Trophoblast cell (in vitro differentiated cells and primary cell): ENCODE measurements around the gene CXCL12.

Experiments used
- DNase-seq, 2 donors: peaks; one replicate each; pipeline ENCODE4 v3.0.0-alpha.2; 2016
- H2AFZ ChIP-seq: 2 replicates; pipeline ENCODE4 v1.6.1; 2013; ENCODE audit warnings: low read length, moderate library complexity, mild to moderate bottlenecking; ENCODE audit not compliant: insufficient read depth, poor library complexity
- H2AK5ac ChIP-seq: 2 replicates; pipeline ENCODE4 v1.6.1; 2013; ENCODE audit warnings: mild to moderate bottlenecking, low read length
- H2BK120ac ChIP-seq: 2 replicates; pipeline ENCODE4 v1.6.1; 2013; ENCODE audit warnings: low read length, mild to moderate bottlenecking, moderate library complexity; ENCODE audit not compliant: insufficient read depth, poor library complexity
- H2BK12ac ChIP-seq: 2 replicates; pipeline ENCODE4 v1.6.1; 2013; ENCODE audit warnings: mild to moderate bottlenecking, low read length, moderate library complexity
- H2BK5ac ChIP-seq: 2 replicates; pipeline ENCODE4 v1.6.1; 2013; ENCODE audit warnings: low read length, low read depth, moderate library complexity, mild to moderate bottlenecking; ENCODE audit not compliant: poor library complexity
- H3K14ac ChIP-seq: 2 replicates; pipeline ENCODE4 v1.6.1; 2013; ENCODE audit warnings: mild to moderate bottlenecking, low read length
- H3K18ac ChIP-seq: 2 replicates; pipeline ENCODE4 v1.6.1; 2013; ENCODE audit warnings: mild to moderate bottlenecking, low read length
- H3K23ac ChIP-seq: 2 replicates; pipeline ENCODE4 v1.6.1; 2013; ENCODE audit warnings: low read length
- H3K27ac ChIP-seq: 2 replicates; pipeline ENCODE4 v1.5.1; 2013; ENCODE audit warnings: low read depth, mild to moderate bottlenecking, inconsistent platforms, low read length, moderate library complexity
- H3K27me3 ChIP-seq: 2 replicates; pipeline ENCODE4 v1.6.1; 2013; ENCODE audit warnings: inconsistent platforms, mild to moderate bottlenecking, low read length, moderate library complexity; ENCODE audit not compliant: insufficient read depth
- H3K36me3 ChIP-seq, 2 experiments: 1 replicate in 1 of 2; 2 replicates in 1 of 2; pipeline ENCODE4 v1.6.1; 2013; ENCODE audit warnings: low read length in 2 of 2, mild to moderate bottlenecking in 2 of 2, moderate library complexity in 1 of 2; ENCODE audit not compliant: insufficient read depth in 2 of 2, control insufficient read depth in 1 of 2
- H3K4ac ChIP-seq: 2 replicates; pipeline ENCODE4 v1.6.1; 2013; ENCODE audit warnings: low read depth, mild to moderate bottlenecking, low read length, moderate library complexity
- H3K4me1 ChIP-seq, 2 experiments: 1 replicate in 1 of 2; 2 replicates in 1 of 2; pipeline ENCODE4 v1.6.1; 2013; ENCODE audit warnings: low read length in 2 of 2, mild to moderate bottlenecking in 2 of 2, moderate library complexity in 1 of 2; ENCODE audit not compliant: insufficient read depth in 2 of 2, control insufficient read depth in 1 of 2
- H3K4me2 ChIP-seq: 2 replicates; pipeline ENCODE4 v1.6.1; 2013; ENCODE audit warnings: inconsistent platforms, mild to moderate bottlenecking, low read length, moderate library complexity
- H3K4me3 ChIP-seq: 2 replicates; pipeline ENCODE4 v1.5.1; 2013; ENCODE audit warnings: mild to moderate bottlenecking, low read depth, low read length, inconsistent platforms
- H3K79me1 ChIP-seq: one replicate; pipeline ENCODE4 v1.6.1; 2013; ENCODE audit warnings: low read length
- H3K79me2 ChIP-seq: 2 replicates; pipeline ENCODE4 v1.6.1; 2013; ENCODE audit warnings: low read length, mild to moderate bottlenecking; ENCODE audit not compliant: control insufficient read depth, insufficient read depth, poor library complexity
- H3K9ac ChIP-seq: 2 replicates; pipeline ENCODE4 v1.6.1; 2013; ENCODE audit warnings: mild to moderate bottlenecking, low read length
- H3K9me3 ChIP-seq: 2 replicates; pipeline ENCODE4 v1.6.1; 2013; ENCODE audit warnings: low read depth, mild to moderate bottlenecking, control low read depth, inconsistent platforms, low read length; ENCODE audit not compliant: insufficient read depth
- H4K12ac ChIP-seq: 2 replicates; pipeline ENCODE4 v1.6.1; 2013; ENCODE audit warnings: low read depth, mild to moderate bottlenecking, low read length, moderate library complexity
- H4K8ac ChIP-seq: 2 replicates; pipeline ENCODE4 v1.6.1; 2013; ENCODE audit warnings: low read depth, mild to moderate bottlenecking, low read length, moderate library complexity
- H4K91ac ChIP-seq: one replicate; pipeline ENCODE4 v1.6.1; 2013; ENCODE audit warnings: low read depth, mild to moderate bottlenecking, low read length, moderate library complexity
- WGBS: extraction: QIAGEN DNeasy Blood & Tissue Kit; methylation state at CpG from one replicate; pipeline ENCODE4 v1.1.7; 2013; ENCODE audit warnings: missing lambda C conversion rate; ENCODE audit not compliant: insufficient read length, insufficient coverage; ENCODE audit errors: extremely low coverage; 5-methylcytosine and 5-hydroxymethylcytosine counted together

The CXCL12 gene

DNA sequence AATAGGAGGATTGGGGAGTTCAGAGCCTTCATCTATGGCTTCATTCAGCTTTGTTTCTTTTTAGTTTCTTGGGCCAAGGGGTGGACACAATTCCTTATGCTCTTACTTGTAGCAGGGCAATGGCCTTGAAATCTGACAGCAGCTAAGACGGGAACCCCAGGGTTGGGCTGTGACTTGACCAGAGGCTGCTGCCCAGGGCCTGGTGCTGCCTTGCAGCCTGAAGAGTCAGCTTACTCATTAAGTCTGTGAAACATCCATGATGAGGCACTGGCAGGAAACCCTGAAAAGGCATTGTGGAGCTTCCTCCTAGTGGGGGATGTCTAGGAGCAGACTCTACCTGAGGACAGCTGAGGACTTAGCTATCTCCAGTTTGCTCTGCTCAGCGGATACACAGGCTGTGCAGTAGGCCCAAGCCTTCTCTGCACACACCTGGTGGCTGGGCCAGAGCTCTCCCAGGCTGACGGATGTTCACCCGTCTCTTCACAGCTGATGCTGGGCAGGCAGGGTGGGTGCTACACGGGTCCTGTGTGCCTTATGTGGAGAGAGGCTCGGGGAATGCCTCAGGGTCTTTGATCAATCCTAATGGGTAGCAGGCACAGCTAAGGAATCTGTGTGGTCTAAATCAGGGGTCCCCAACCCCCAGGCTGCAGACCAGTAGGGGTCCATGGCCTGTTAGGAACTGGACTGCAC lies 17.8 kb downstream of the CXCL12 start:
- Histone ChIP-seq H3K9me3 (no peaks in the 10 kb centered on the region), H3K23ac (no peak overlapping the region), H2BK5ac (no peak overlapping the region), H2BK12ac (no peak overlapping the region), H2AK5ac (no peak overlapping the region), H3K14ac (no peak overlapping the region), H2AFZ (no peak overlapping the region), H3K18ac (no peak overlapping the region), H3K4me2 (no peak overlapping the region), H3K27me3 (no peaks in the 10 kb centered on the region), H3K36me3 (no peaks in the 10 kb centered on the region), H3K4me3 (no peak overlapping the region), H3K4me1 (no peaks in the 10 kb centered on the region), H4K91ac (no peak overlapping the region), H3K79me1 (no peaks in the 10 kb centered on the region), H4K8ac (no peak overlapping the region), H3K79me2 (no peaks in the 10 kb centered on the region), H2BK120ac (no peak overlapping the region), H3K27ac (no peak overlapping the region), H4K12ac (no peak overlapping the region), H3K4ac (no peak overlapping the region), H3K9ac (no peak overlapping the region)
- WGBS, result no CpG with 5 or more reads among the region's 6 CpGs
- no peak for DNase-seq

DNA sequence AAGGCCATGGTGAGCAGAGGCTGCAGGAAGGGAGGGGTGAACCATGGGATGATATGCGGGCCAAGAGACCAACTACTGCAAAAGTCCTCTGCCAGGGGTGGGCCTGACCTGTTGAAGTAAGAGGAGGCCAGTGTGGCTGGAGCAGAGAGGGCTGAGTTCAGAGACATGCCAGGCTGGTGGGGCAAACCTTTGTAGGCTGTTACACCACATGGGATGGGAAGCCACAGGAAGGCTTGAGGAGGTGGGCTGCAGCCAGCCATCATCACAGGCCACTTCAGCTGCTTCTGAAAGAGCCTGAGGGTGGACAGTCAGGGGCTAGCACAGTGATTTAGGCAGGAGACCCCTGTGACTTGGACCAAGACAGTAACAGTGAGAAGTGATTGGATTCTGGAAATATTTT lies 20.3 kb downstream of the CXCL12 start:
- Histone ChIP-seq H3K27me3 (no peaks in the 10 kb centered on the region), H3K9ac (no peak overlapping the region), H3K4me2 (no peak overlapping the region), H4K91ac (no peak overlapping the region), H3K4me1 (no peaks in the 10 kb centered on the region), H3K14ac (no peak overlapping the region), H3K79me2 (no peaks in the 10 kb centered on the region), H3K4me3 (no peak overlapping the region), H3K27ac (no peak overlapping the region), H2BK12ac (no peak overlapping the region), H3K23ac (no peak overlapping the region), H3K9me3 (no peaks in the 10 kb centered on the region), H2AK5ac (no peak overlapping the region), H3K79me1 (no peaks in the 10 kb centered on the region), H4K12ac (no peak overlapping the region), H2BK5ac (no peak overlapping the region), H2AFZ (no peak overlapping the region), H3K4ac (no peak overlapping the region), H3K18ac (no peak overlapping the region), H2BK120ac (no peak overlapping the region), H3K36me3 (no peaks in the 10 kb centered on the region), H4K8ac (no peak overlapping the region)
- no peak for DNase-seq
- WGBS, result no CpG with 5 or more reads among the region's 1 CpG

DNA sequence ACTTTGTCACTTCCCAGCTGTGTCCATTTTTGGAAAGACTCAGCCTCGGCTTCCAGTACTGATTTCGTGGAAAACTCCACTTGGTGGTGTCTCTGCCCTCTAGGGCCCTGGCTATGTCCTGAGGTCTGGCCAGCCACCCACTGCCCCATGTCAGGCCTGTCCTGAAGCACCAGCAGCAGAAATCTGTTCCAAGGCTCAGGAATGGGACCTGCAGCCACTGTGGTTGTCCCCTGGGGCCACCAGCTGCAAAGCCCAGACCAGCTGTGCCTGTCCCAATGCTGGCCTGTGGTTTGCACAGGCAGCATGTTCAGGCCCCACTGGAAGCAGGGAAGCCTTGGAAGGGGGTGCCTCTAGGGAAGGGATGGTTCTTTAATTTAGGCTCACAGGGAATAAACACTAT lies 21.2 kb downstream of the CXCL12 start:
- no peak overlapping the region for H3K4me3 ChIP-seq

DNA sequence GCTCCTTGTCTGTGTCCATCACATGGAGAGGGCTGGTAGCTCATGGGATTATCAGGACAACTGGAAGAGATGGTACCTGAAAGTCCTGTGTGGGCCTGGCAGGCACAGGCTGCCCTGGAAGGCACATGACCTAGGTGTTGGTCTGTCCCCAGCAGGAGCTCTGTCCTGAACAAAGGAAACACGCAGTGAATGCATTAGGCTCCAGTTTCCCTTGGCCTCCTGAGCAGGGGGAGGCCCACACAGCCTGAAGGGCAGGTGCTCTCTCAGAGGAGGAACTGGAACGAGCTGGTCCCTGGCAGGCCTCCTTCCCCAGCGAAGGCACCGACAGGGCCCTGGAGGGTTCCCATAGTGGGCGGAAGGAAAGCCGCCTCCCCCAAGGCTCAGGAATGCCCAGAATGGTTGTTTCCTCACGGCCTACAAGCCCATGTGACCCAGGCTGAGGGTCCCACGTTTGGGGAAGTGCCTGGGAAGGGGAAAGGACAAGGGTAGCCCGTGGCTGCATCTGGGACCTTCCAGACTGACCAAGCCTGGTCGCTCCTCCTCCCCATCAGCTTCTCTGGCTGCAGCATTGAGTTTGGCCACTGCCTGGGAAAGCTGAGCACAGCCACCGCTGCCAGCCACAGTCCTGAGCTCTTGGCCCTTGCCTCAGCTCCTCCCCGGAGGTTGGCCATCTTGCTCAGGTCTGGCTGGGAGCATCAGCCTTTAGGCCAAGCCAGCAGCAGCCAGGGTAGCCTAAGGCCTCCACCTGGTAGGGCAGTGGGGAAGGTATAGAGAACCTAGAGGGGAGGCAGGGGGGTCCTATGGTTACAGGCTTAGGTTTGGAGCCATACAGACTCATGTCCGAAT lies 21.8 kb downstream of the CXCL12 start:
- Histone ChIP-seq H3K23ac (no peak overlapping the region), H4K8ac (no peak overlapping the region), H3K4me2 (no peak overlapping the region), H3K14ac (no peak overlapping the region), H3K79me2 (no peaks in the 10 kb centered on the region), H3K9me3 (no peaks in the 10 kb centered on the region), H4K12ac (no peak overlapping the region), H2BK5ac (no peak overlapping the region), H3K4me3 (no peak overlapping the region), H3K18ac (no peak overlapping the region), H3K79me1 (no peaks in the 10 kb centered on the region), H2AFZ (no peak overlapping the region), H3K4me1 (no peaks in the 10 kb centered on the region), H2BK120ac (no peak overlapping the region), H4K91ac (no peak overlapping the region), H2BK12ac (no peak overlapping the region), H3K9ac (no peak overlapping the region), H3K27me3 (no peaks in the 10 kb centered on the region), H3K27ac (no peak overlapping the region), H3K4ac (no peak overlapping the region), H3K36me3 (no peaks in the 10 kb centered on the region), H2AK5ac (no peak overlapping the region)
- no peak for DNase-seq
- WGBS, result no CpG with 5 or more reads among the region's 13 CpGs

More for the DNA sequence above, 21.2 kb downstream of the CXCL12 start:
- Histone ChIP-seq H2AK5ac (no peak overlapping the region), H4K8ac (no peak overlapping the region), H3K18ac (no peak overlapping the region), H3K27ac (no peak overlapping the region), H3K4ac (no peak overlapping the region), H3K4me1 (no peaks in the 10 kb centered on the region), H4K91ac (no peak overlapping the region), H3K79me2 (no peaks in the 10 kb centered on the region), H3K9me3 (no peaks in the 10 kb centered on the region), H2AFZ (no peak overlapping the region), H4K12ac (no peak overlapping the region), H2BK120ac (no peak overlapping the region), H3K4me2 (no peak overlapping the region), H2BK12ac (no peak overlapping the region), H3K14ac (no peak overlapping the region), H3K79me1 (no peaks in the 10 kb centered on the region), H3K27me3 (no peaks in the 10 kb centered on the region), H3K36me3 (no peaks in the 10 kb centered on the region), H3K23ac (no peak overlapping the region), H2BK5ac (no peak overlapping the region), H3K9ac (no peak overlapping the region)
- no CpG with 5 or more reads among the region's 2 CpGs for WGBS
- no peak for DNase-seq
